NCI-H2081 (cell line): ENCODE measurements around the gene PLEKHM3.
A peak's percentile ranks its signal among the peaks of the same experiment; 100 is the strongest.
"Not testable (repeated sequence)": the region's sequence is repeated elsewhere in the genome, so short reads cannot be mapped to it uniquely, and the experiment has no call there.

ENCODE experiments used
- DNase-seq, 2 experiments: peaks; one replicate each; lab custom pipeline; 2025; lab: John Stamatoyannopoulos, UW

The PLEKHM3 gene

GRCh38 chr2:207950063-207950760 lies 75.1 kb downstream of the PLEKHM3 start:
- DNase-seq, result no peak

GRCh38 chr2:207949245-207949644 lies 76.1 kb downstream of the PLEKHM3 start:
- not testable (repeated sequence) for DNase-seq

- no peak for DNase-seq
Measured at GRCh38 chr2:207944979-207945600, 80.2 kb downstream of the PLEKHM3 start.

- no peak for DNase-seq
Measured at GRCh38 chr2:207944334-207944733, 81.0 kb downstream of the PLEKHM3 start.

DNA sequence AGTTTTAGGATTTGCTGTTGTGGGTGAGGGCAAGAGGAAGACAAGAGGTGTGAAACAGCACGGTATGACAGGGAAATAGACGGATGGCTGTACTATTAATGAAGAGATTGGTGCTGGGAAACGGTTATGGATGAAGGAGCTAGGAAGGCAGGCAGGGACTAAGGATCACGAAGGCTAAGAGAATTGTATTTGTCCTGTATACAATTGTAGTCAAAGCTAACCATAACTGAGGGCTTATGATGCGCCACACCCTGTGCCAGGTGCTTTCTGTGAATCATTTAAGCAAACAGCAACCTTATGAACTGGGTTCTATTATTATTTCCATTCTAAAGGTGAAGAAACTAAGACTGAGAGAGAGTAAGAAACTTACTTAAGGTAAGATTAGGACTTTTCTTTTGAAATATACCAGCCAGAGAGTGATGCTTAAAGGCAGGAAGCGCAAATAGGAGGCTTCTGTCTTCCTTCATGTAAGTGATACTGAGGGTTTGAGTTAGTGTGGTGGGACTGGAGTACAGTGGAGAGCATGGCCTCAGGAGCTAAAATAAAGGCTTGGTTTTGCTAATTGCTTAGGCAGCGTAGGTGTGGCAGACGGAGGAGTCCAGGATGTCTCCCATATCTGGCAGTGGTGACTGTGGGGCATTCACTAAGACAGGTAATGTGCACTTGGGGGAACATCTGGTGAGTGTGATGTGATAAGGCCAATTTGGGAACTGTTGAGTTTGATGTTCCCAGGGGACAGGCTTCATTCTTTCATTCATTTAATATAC lies 85.8 kb downstream of the PLEKHM3 start:
- peak in 1 of 2 experiments; percentile 13 for DNase-seq

GRCh38 chr2:207938886-207939285 lies 86.4 kb downstream of the PLEKHM3 start:
- DNase-seq, result no peak

DNA sequence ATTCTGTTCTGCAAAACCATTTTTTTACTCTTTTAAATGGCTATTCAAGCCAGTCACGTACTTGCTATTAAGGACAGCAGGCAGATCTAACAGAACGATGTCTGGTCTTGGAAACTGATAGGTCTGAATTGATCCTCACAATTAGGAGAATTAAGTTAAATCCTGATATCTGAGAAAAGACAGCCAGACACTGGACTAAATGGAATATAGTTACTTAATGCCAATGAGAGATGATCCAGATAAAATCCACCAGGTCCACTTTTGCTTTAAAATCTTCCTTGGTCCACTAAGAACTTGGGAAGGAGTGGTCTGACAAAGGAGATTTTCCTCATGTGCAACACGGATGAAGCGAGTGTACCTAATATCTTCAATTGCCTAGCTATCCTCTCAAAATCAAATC lies 86.9 kb downstream of the PLEKHM3 start:
- DNase-seq, result no peak

GRCh38 chr2:207937823-207938222 lies 87.5 kb downstream of the PLEKHM3 start:
- no peak for DNase-seq

GRCh38 chr2:207937253-207937652 lies 88.1 kb downstream of the PLEKHM3 start:
- DNase-seq, result no peak

DNA sequence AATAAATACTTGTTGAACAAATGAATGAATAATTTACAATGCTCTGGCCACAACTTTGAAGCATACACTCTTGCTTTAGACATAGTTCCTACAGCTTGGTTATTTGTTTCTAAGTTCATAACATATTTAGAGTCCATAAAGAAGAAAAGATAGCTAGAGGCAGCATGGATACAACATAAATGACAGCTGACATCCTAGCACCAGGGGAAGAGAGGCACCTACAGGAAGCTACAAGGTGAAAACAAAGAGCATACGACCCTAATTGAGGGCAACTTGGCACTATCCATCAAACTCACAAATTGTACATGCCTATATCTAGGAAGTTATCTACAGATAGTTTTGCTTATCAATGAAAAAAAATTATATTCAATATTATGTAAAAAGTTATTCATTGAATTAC lies 88.9 kb downstream of the PLEKHM3 start:
- no peak for DNase-seq

DNA sequence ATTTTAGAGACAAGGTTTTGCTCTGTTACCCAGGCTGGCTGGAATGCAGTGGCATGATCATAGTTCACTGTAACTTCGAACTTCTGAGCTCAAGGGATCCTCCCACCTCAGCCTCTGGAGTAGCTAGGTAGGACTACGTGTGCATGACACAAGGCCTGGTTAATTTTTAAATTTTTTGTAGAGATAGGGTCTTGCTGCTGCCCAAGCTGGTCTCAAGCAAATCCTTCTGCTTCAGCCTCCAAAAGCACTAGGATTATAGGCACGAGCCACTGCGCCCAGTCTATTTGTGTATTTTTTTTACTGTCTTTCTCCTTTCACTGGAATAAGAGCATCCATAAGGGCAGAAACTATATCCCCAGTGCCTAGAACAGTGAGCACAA lies 89.3 kb downstream of the PLEKHM3 start:
- DNase-seq, result no peak

GRCh38 chr2:207935121-207935990 lies 90.0 kb downstream of the PLEKHM3 start:
- no peak for DNase-seq

DNA sequence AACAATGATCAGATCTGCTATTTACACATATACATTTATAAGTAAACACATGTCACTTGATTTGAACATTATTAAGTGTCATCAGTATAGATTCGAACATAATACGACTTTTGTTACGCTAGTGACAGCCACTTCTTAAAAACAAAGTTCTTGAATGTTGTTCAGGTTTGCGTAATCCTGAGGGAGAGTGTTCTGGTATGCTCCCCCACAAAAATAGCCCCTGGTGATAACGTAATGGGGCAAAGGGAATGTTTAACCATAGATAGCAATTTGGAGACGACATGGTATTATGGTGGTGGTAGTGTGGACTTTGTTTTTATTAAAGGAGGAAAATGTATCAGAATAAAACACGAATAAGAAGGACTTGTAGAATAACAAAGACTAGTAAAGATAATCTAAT lies 90.6 kb downstream of the PLEKHM3 start:
- no peak for DNase-seq

DNA sequence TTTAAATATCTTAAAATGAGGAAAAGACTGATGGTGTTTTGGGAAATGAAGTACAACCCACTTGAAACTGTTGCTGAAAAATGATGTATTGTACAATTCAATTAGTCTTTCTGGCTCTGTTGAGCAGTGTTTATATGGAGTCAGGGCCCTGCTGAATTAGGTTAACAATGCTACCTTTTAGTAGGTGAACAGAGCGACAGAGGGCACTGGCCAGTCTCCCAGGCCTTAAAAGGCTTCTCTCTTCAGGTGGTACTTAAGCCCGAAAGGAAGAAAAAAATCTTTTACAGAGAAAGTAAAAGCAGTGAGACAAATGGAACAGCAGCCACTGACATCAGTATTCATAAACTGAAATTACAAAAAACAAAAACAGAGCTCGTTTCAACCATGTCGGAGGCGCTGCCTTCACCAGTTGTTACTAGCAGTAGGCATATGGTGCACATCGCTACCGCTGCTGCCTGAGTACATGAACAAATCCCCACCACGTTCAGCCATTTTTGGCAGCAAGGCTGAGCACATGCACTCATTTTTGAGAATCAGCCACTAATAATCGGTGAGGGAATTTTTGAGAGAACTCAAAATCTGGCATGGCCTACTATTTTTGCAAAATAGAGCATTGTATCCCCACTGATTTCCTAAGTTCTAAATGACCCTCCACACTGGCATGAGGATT lies 91.8 kb downstream of the PLEKHM3 start:
- no peak for DNase-seq

GRCh38 chr2:207932106-207932505 lies 93.2 kb downstream of the PLEKHM3 start:
- no peak for DNase-seq

GRCh38 chr2:207930747-207931146 lies 94.6 kb downstream of the PLEKHM3 start:
- DNase-seq, result peak; percentile 91 to 97

GRCh38 chr2:207929923-207930322 lies 95.4 kb downstream of the PLEKHM3 start:
- no peak for DNase-seq

DNA sequence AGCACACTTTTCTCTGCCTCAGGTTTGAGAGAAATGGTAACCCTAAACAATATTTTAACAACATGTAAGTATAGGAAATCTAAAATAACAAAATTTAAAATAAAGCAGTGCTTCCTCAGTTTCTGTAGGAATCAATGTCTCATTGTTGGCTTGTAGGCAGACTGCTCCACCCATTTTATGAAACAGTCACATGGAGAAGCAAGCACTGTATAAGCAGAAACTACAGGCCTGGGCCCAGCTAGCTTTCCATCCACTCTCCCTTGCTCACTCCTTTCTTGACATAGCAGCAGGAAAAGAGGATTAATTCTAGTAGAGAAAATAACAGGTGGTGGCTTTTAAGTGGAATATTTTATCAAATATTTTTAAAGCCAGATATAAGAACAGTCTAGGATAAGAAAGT lies 97.2 kb downstream of the PLEKHM3 start:
- DNase-seq, result no peak

GRCh38 chr2:207926989-207927300 lies 98.4 kb downstream of the PLEKHM3 start:
- no peak for DNase-seq

- DNase-seq, result peak in 1 of 2 experiments; percentile 39
Measured at GRCh38 chr2:207926133-207926988, 99.0 kb downstream of the PLEKHM3 start.

DNA sequence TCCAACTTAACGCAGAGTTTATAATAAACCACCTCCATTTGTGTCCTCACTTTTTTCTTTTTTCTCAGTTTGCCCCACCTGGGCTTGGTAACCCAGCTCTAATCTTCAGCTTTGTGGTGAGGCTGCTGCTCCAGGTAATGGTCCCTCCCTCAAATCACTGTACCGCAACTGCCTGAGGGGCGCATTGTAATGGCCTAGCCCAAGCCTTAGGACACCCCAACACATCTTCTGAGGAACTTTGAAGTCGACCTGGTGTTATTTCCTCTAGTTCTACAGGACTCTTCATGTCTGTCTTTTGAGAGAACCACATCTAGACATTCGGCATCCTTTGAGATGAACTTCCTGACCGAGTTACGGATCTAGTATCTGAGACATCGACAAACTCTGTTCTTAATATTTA lies 99.7 kb downstream of the PLEKHM3 start:
- DNase-seq, result no peak
